ENCODE measurements around the gene UPP1. TPM values are rescaled to one million over a fixed set of nuclear protein-coding genes. Genes with fewer than 3 reads are reported as not detected.

UPP1 gene
- polyA plus RNA-seq, 1 donor from 2014 or later, result 19.5 TPM

DNA sequence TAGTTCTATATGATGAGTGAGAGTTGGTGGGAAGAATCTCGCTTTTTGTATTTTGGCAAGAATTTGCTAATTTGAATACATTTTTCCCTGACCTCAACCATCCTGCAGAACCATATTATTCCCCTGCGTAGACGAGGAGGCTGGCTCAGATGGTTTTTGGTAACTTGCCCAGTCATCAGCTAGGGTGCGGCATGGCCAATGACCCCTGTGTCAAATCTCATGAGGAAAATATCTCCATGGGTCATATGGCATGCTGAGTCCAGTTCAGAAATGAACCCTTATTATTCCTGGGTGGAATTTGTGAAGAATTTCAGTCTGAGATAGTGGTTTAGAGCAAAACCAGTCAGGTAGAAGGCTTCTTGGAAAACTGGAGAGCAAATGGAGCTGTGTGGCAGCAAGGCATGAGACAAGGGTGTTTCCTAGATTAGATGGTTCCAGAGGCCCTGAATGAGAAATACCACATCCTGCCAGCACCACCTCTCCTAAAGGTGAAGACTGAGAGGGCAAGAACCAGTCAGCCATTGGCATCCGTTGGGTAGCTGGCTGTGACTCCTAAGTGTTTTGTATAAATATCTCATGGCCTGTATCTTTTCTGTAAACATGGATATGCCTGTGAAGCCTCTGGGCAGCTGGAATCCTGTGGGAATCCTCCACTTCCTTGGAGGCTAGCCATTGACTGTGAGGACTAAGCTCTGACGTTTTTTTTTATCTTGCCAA, 5.8 kb upstream of the UPP1 start:
- Histone ChIP-seq H3K27me3 (ENCODE audit: insufficient read depth, low read depth, low read length) (no peaks in the 10 kb centered on the region), H3K4me3 (ENCODE audit: low read length) (no peak overlapping the region), H2AFZ (ENCODE audit: low read depth, low read length) (no peak overlapping the region), H3K9me2 (ENCODE audit: insufficient read depth, low read length) (no peaks in the 10 kb centered on the region), H3K9ac (ENCODE audit: low read length) (no peak overlapping the region), H4K20me1 (ENCODE audit: insufficient read depth) (no peaks in the 10 kb centered on the region), H3K9me3 (ENCODE audit: low read length) (no peaks in the 10 kb centered on the region), H3K4me2 (ENCODE audit: low read length) (no peak overlapping the region), H3K79me2 (replicated peaks; ENCODE audit: insufficient read depth, low read length) (no peaks in the 10 kb centered on the region), H3K36me3 (ENCODE audit: insufficient read depth, low read length) (no peaks in the 10 kb centered on the region), H3F3A (ENCODE audit: insufficient read depth, low read length, poor library complexity, severe bottlenecking) (no peaks in the 10 kb centered on the region), H3K27ac (ENCODE audit: low read length) (no peak overlapping the region)
- no peak for TF ChIP-seq EP300 (conservative IDR thresholded peaks at IDR 0.05; ENCODE audit: poor library complexity, severe bottlenecking)
- no peak for TF ChIP-seq SMC3 (conservative IDR thresholded peaks at IDR 0.05; ENCODE audit: poor library complexity)
- TF ChIP-seq POLR2AphosphoS5 (IDR thresholded peaks at IDR 0.05), result no peak
- no peak for TF ChIP-seq MXI1 (conservative IDR thresholded peaks at IDR 0.05; ENCODE audit: poor library complexity, severe bottlenecking)
- no peak for TF ChIP-seq TAF1 (IDR thresholded peaks at IDR 0.05; ENCODE audit: low read depth)
- no peak for TF ChIP-seq REST (IDR thresholded peaks at IDR 0.05; ENCODE audit: borderline replicate concordance)
- no peak for TF ChIP-seq EZH2 (IDR thresholded peaks at IDR 0.05; ENCODE audit: borderline replicate concordance, insufficient read depth, low read length, poor library complexity, severe bottlenecking)
- TF ChIP-seq, protein P1, sequence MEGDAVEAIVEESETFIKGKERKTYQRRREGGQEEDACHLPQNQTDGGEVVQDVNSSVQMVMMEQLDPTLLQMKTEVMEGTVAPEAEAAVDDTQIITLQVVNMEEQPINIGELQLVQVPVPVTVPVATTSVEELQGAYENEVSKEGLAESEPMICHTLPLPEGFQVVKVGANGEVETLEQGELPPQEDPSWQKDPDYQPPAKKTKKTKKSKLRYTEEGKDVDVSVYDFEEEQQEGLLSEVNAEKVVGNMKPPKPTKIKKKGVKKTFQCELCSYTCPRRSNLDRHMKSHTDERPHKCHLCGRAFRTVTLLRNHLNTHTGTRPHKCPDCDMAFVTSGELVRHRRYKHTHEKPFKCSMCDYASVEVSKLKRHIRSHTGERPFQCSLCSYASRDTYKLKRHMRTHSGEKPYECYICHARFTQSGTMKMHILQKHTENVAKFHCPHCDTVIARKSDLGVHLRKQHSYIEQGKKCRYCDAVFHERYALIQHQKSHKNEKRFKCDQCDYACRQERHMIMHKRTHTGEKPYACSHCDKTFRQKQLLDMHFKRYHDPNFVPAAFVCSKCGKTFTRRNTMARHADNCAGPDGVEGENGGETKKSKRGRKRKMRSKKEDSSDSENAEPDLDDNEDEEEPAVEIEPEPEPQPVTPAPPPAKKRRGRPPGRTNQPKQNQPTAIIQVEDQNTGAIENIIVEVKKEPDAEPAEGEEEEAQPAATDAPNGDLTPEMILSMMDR (IDR thresholded peaks at IDR 0.05; ENCODE audit: poor library complexity, severe bottlenecking), result no peak
- TF ChIP-seq RAD21 (conservative IDR thresholded peaks at IDR 0.05), result no peak

DNA sequence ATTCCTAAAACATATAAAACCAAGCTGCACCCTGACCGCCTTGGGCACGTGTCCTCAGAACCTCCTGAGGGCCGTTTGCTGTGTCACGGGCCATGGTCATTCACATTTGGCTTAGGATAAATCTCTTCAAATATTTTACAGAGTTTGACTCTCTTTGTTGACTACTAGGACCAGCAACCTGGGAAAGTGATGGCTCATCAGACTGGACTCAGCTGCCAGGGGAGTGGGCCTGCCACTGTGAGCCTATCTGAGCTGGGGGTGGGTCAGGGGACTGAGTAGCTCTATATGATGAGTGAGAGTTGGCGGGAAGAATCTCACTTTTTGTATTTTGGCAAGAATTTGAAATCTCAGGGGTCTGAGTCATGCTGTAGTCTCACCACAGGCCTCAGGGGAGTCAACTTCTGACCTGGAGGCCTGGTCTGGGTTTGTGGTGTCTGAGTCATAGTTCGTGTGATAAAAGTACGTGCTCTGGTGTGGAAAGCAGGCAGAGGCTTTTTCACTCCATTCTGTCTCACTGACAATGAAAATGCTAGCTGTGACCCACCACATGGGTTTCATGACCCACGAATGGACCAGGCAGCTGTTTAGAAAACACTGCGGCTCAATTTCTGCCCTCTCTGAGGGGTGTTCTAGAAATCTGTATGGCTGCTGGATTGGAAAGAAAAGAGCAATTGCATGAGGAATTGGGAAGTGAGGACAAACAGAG, 4.2 kb upstream of the UPP1 start:
- Histone ChIP-seq H3K4me2 (ENCODE audit: low read length) (no peak overlapping the region), H3K9ac (ENCODE audit: low read length) (no peak overlapping the region), H3K79me2 (replicated peaks; ENCODE audit: insufficient read depth, low read length) (no peaks in the 10 kb centered on the region), H3K9me2 (ENCODE audit: insufficient read depth, low read length) (no peaks in the 10 kb centered on the region), H3F3A (ENCODE audit: insufficient read depth, low read length, poor library complexity, severe bottlenecking) (no peaks in the 10 kb centered on the region), H4K20me1 (ENCODE audit: insufficient read depth) (no peaks in the 10 kb centered on the region), H3K4me3 (ENCODE audit: low read length) (no peak overlapping the region), H2AFZ (ENCODE audit: low read depth, low read length) (no peak overlapping the region), H3K36me3 (ENCODE audit: insufficient read depth, low read length) (no peaks in the 10 kb centered on the region), H3K27me3 (ENCODE audit: insufficient read depth, low read depth, low read length) (peaks cover 4% of the 10 kb centered on the region), H3K9me3 (ENCODE audit: low read length) (no peaks in the 10 kb centered on the region), H3K27ac (ENCODE audit: low read length) (no peak overlapping the region)
- no peak for TF ChIP-seq EZH2 (IDR thresholded peaks at IDR 0.05; ENCODE audit: borderline replicate concordance, insufficient read depth, low read length, poor library complexity, severe bottlenecking)
- no peak for TF ChIP-seq TAF1 (IDR thresholded peaks at IDR 0.05; ENCODE audit: low read depth)
- no peak for TF ChIP-seq EP300 (conservative IDR thresholded peaks at IDR 0.05; ENCODE audit: poor library complexity, severe bottlenecking)
- TF ChIP-seq MXI1 (conservative IDR thresholded peaks at IDR 0.05; ENCODE audit: poor library complexity, severe bottlenecking), result no peak
- no peak for TF ChIP-seq POLR2AphosphoS5 (IDR thresholded peaks at IDR 0.05)
- no peak for TF ChIP-seq RAD21 (conservative IDR thresholded peaks at IDR 0.05)
- no peak for TF ChIP-seq SMC3 (conservative IDR thresholded peaks at IDR 0.05; ENCODE audit: poor library complexity)
- no peak for TF ChIP-seq REST (IDR thresholded peaks at IDR 0.05; ENCODE audit: borderline replicate concordance)
- TF ChIP-seq, protein P1 (IDR thresholded peaks at IDR 0.05; ENCODE audit: poor library complexity, severe bottlenecking), result no peak
